Hindlimb muscle (tissue), 1 donor: ENCODE data around the gene NRM. TPM values are rescaled to one million over a fixed set of nuclear protein-coding genes. Genes with fewer than 3 reads are reported as not detected.
"Not testable (repeated sequence)": the region's sequence is repeated elsewhere in the genome, so short reads cannot be mapped to it uniquely, and the experiment has no call there.

Source experiments
- DNase-seq: peaks from one replicate; pipeline ENCODE4 v3.0.0-alpha.2; 2013
- polyA plus RNA-seq: library from polyadenylated mRNA; unstranded; fragments of 120-200 nt; gene quantifications from one replicate; pipeline ENCODE4 v1.2.1, GENCODE V29; 2013; ENCODE audit not compliant: insufficient read length

Gene NRM
- polyA plus RNA-seq, 1 donor = 41.9 TPM

DNA sequence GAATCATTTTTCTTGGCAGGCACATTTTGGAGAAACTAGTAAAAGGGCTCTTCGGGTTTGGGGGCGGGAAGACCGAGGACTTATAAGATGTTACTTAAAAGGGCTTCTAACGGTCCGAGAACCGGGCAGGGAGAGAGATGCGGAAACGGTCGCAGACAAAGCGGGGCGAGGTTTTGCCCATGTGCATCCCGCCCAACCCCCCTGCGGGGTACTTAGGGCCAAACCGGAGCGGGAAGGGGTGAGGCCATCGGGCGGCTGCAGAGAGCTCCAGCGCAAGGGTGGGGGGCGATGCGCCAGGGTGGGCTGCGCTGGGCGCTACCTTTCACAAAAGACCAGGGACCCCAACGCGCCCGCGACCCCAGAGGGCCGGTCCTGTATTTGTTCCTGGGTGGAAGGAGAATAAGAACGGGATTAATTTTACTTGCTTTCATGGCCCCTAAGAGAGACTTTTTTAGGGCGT lies 30.0 kb upstream of the NRM start:
- peak; percentile 60 for DNase-seq

DNA sequence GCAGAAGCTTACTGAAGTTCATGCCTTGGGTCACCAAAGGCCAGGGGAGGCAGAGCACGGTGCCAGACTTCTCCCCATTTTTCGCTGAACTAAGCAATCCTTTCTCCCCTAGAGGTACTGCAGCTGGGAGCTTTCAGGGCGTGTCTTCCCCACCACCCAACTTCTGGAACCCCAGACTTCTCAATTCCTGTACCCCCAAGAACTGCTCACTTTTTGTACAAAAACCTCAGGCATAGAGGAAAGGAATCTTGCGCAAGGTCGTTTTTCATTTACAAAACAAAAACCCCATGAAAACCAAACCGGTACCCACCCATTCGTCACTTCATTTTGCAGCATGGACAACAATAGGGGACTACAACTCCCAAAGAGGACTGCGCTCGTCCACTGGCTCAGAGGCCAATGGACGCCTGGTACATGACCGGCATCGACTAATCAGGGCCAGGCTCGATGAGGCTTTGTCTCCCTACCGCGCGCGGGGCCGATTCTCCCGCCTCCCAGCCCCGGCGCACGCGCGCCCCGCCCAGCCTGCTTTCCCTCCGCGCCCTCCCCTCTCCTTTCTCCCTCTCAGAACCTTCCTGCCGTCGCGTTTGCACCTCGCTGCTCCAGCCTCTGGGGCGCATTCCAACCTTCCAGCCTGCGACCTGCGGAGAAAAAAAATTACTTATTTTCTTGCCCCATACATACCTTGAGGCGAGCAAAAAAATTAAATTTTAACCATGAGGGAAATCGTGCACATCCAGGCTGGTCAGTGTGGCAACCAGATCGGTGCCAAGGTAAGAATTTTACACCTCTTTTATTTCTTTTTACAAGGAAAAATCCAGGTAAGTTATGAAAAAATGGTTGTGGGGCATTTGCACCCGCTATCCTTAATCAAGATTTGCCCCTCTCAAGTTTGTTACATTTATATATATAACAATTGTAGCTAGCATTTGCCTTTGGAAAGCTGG lies 29.3 kb upstream of the NRM start, which contains the start of gene TUBB:
Gene TUBB, plus strand, starts transcription at position 562 of the 947 bp plus-strand sequence. Its CDS starts 155 bp downstream, at position 717.
- peak; percentile 98 for DNase-seq

DNA sequence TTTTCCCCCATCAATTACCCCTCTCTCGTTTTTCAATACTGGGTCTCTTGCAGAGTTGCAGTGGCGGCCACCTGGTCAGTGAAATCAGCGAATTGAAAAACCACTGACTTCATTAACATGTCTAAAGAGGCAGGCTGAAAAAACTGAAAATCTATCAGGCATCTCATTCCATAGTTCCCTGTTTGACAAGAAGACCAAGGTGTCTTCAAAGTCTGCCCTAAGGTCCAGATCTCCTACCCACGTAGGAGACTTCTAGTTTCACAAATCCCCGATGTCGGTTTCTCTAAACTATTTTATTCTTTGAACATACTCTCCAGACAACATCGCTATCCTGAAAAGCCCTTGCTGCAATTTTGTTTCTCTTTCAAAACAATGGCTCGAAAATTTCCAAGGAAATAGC lies 28.6 kb upstream of the NRM start:
- no peak for DNase-seq

- DNase-seq = not testable (repeated sequence)
Observed at GRCh38 chr6:30717845-30718720, 27.3 kb upstream of the NRM start.

- DNase-seq = peak; percentile 99
Observed at GRCh38 chr6:30717129-30717844, 26.5 kb upstream of the NRM start, which contains the start of gene MDC1. MDC1 (minus strand) TSS chr6:30717281; CDS start chr6:30715175, 2,106 bp downstream.

DNA sequence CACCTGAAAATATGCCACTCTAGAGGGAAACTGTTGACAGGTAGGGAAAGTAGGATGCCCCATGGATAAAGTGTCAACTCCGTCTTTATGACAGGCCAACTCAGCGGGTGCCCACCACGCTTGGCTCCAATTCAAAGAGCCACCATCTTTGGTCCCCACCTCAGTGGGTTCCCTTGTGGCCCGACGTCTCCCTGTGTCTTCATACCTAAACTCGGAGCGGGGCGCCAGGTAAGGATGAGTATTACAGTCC lies 26.0 kb upstream of the NRM start:
- no peak for DNase-seq

DNA sequence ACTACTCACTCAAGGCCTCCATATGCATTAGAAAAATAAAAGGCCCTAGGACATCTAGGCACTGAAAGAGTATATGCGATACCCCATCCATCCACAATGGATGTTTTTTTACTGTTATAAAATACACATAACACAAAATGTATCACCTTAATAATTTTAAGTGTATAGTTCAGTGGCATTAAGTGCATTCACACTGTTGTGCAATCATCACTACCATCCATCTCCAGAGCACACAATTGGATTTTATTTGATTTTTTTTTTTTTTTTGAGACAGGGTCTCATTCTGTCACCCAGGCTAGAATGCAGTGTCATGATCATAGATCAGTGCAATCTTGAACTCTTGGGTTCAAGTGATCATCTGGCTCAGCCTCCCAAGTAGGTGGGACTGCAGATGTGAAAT lies 23.5 kb upstream of the NRM start:
- DNase-seq = no peak

GRCh38 chr6:30712441-30712945 lies 21.7 kb upstream of the NRM start:
- DNase-seq = no peak

GRCh38 chr6:30711758-30712380 lies 21.1 kb upstream of the NRM start:
- no peak for DNase-seq

DNA sequence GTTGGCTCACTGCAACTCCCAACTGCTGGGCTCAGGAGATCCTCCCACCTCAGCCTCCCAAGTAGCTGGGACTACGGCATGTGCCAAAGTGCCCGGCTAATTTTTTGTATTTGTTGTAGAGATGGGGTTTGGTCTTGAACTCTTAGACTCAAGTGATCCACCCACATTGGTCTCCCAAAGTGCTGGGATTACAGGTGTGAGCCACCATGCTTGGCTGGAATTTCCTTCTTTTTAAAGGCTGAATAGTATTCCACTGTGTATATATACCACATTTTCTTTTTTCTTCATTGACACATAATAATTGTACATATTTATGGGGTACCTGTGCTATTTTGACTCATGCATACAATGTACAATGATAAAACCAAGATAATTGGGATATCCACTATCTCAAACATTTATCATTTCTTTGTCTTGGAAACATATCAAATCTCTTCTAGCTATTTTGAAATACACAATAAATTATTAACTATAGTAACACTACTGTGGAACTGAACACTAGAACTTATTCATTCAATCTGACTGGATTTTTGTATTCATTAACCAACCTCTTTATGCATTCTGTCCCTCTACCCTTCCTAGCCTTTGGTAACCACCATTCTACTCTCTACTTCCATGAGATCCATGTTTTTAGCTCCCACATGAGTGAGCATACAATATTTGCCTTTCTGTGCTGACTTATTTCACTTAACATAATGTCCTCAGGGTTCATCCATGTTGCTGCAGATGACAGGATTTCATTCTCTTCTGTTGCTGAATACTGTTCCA lies 18.5 kb upstream of the NRM start:
- DNase-seq = no peak

- no peak for DNase-seq
Observed at GRCh38 chr6:30707281-30707850, 16.6 kb upstream of the NRM start.

GRCh38 chr6:30705620-30706019 lies 14.8 kb upstream of the NRM start:
- no peak for DNase-seq

GRCh38 chr6:30703821-30704220 lies 13.0 kb upstream of the NRM start:
- no peak for DNase-seq

DNA sequence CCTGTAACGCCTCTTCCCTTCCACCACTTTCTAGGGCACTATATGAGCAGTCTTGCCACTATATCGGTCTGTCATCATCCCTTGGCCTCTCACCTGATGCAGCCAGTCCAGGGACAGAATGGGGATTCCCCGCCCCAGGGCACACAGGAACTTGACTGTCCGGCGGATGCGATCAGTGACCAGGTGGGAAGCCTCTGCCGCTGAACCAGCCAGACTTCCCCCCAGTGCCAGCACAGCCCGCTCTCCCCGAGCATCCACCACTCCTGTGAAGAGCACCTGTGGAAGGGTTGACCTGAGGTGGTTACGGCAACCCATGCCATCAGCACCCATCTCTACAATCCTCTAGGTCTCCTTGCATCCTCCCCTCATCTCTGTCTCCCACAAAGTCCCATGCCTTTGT lies 12.2 kb upstream of the NRM start:
- no peak for DNase-seq

- no peak for DNase-seq
Observed at GRCh38 chr6:30700340-30700739, 9.6 kb upstream of the NRM start.

- DNase-seq = no peak
Observed at GRCh38 chr6:30696432-30696831, 5.6 kb upstream of the NRM start.

GRCh38 chr6:30691208-30691847 lies 544 bp upstream of the NRM start:
- DNase-seq = no peak

- DNase-seq = no peak
Observed at GRCh38 chr6:30689985-30690384, 799 bp downstream of the NRM start.

GRCh38 chr6:30689022-30689865 lies 1.5 kb downstream of the NRM start:
- DNase-seq = no peak
